ENCODE data around the gene ROS1.

GRCh38 chr6:117401799-117402198 lies 23.9 kb downstream of the ROS1 start:
- TF ChIP-seq, protein P1, sequence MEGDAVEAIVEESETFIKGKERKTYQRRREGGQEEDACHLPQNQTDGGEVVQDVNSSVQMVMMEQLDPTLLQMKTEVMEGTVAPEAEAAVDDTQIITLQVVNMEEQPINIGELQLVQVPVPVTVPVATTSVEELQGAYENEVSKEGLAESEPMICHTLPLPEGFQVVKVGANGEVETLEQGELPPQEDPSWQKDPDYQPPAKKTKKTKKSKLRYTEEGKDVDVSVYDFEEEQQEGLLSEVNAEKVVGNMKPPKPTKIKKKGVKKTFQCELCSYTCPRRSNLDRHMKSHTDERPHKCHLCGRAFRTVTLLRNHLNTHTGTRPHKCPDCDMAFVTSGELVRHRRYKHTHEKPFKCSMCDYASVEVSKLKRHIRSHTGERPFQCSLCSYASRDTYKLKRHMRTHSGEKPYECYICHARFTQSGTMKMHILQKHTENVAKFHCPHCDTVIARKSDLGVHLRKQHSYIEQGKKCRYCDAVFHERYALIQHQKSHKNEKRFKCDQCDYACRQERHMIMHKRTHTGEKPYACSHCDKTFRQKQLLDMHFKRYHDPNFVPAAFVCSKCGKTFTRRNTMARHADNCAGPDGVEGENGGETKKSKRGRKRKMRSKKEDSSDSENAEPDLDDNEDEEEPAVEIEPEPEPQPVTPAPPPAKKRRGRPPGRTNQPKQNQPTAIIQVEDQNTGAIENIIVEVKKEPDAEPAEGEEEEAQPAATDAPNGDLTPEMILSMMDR (IDR thresholded peaks at IDR 0.05), result no peak
- TF ChIP-seq POLR2A (IDR thresholded peaks at IDR 0.05), result no peak
